Transverse colon (tissue), 4 donors: ENCODE results near the gene C16orf92. TPM values are rescaled to one million over a fixed set of nuclear protein-coding genes. Genes with fewer than 3 reads are reported as not detected.

Experiments
- DNase-seq: peaks from one replicate; pipeline ENCODE4 v3.0.0-alpha.2; 2019
- H3K27ac ChIP-seq, 4 donors: fragments of 200-600 bp; sonication (generic); 2 replicates each; pipeline ENCODE4 v1.5.1; 2016 to 2018; ENCODE audit warnings: inconsistent platforms in 4 of 4
- H3K27me3 ChIP-seq: fragments of 200-600 bp; sonication (generic); 2 replicates; pipeline ENCODE4 v1.5.1; 2017; ENCODE audit warnings: inconsistent platforms
- H3K36me3 ChIP-seq, 4 donors: fragments of 200-600 bp; sonication (generic); 2 replicates each; pipeline ENCODE4 v1.5.1; 2017 to 2019; ENCODE audit warnings: inconsistent platforms in 4 of 4
- H3K4me1 ChIP-seq, 4 donors: fragments of 200-600 bp; sonication (generic); 2 replicates each; pipeline ENCODE4 v1.5.1; 2017 to 2020; ENCODE audit warnings: inconsistent platforms in 4 of 4
- H3K4me3 ChIP-seq, 4 donors: fragments of 200-600 bp; sonication (generic); 1 replicate in 1 of 4; 2 replicates in 3 of 4; pipeline versions ENCODE4 v1.5.1 to v1.6.1; 2017 to 2019; ENCODE audit warnings: inconsistent platforms in 4 of 4
- H3K9me3 ChIP-seq, 2 donors: fragments of 200-600 bp; sonication (generic); 2 replicates each; pipeline ENCODE4 v1.5.1; 2017 to 2019; ENCODE audit warnings: inconsistent platforms in 2 of 2
- EP300 ChIP-seq: sonication (generic); formaldehyde crosslinking; IDR thresholded peaks from one replicate; pipeline ENCODE4 v1.6.1; 2017; ENCODE audit warnings: antibody characterized with exemption, low read depth
- POLR2A ChIP-seq: fragments of 450-650 bp; IDR thresholded peaks from one replicate; pipeline ENCODE4 v1.6.1; 2016; ENCODE audit warnings: antibody characterized with exemption, mild to moderate bottlenecking, moderate library complexity
- POLR2AphosphoS5 ChIP-seq, 3 donors: sonication (generic); formaldehyde crosslinking; IDR thresholded peaks; one replicate each; pipeline ENCODE4 v1.6.1; 2016; ENCODE audit warnings: antibody characterized with exemption in 3 of 3
- WGBS, 2 donors: methylation state at CpG; one replicate each; pipeline ENCODE4 v1.1.5; 2018; ENCODE audit warnings: low coverage in 1 of 2; 5-methylcytosine and 5-hydroxymethylcytosine counted together
- in situ Hi-C, 4 donors: fragments of 200-750 bp; cut with MboI; loops; one replicate each; pipeline versions ENCODE4 v1.15.0 to v1.15.1; 2017; ENCODE audit warnings: low sequenced_read_pairs in 3 of 4, low pct_ligation_motif_present in 1 of 4, low pct_unique_long_range_greater_than_20kb in 1 of 4
- intact Hi-C: fragments of 100-400 bp; cut with DNase I; formaldehyde crosslinking; loops from one replicate; pipeline ENCODE4 v1.15.1; 2023; ENCODE audit warnings: low total_unique reads
- total RNA-seq, 4 donors: library from RNA; depleted of rRNA; stranded (reverse); fragments of >200 nt; gene quantifications; one replicate each; pipeline ENCODE4 v1.1.0, GENCODE V29; 2016
- TF ChIP-seq, protein P1 (sequence below), 5 experiments: fragments of 200-600 bp in 3 of 5; fragments of 450-650 bp in 2 of 5; sonication (generic) in 3 of 5; IDR thresholded peaks; 1 replicate in 2 of 5; 2 replicates in 3 of 5; pipeline ENCODE4 v1.5.1; 2016 to 2017; ENCODE audit warnings: antibody characterized with exemption in 5 of 5, inconsistent platforms in 3 of 5, mild to moderate bottlenecking in 2 of 5, moderate library complexity in 1 of 5

Gene C16orf92
- total RNA-seq, 4 donors from 2014 or later: not detected

DNA sequence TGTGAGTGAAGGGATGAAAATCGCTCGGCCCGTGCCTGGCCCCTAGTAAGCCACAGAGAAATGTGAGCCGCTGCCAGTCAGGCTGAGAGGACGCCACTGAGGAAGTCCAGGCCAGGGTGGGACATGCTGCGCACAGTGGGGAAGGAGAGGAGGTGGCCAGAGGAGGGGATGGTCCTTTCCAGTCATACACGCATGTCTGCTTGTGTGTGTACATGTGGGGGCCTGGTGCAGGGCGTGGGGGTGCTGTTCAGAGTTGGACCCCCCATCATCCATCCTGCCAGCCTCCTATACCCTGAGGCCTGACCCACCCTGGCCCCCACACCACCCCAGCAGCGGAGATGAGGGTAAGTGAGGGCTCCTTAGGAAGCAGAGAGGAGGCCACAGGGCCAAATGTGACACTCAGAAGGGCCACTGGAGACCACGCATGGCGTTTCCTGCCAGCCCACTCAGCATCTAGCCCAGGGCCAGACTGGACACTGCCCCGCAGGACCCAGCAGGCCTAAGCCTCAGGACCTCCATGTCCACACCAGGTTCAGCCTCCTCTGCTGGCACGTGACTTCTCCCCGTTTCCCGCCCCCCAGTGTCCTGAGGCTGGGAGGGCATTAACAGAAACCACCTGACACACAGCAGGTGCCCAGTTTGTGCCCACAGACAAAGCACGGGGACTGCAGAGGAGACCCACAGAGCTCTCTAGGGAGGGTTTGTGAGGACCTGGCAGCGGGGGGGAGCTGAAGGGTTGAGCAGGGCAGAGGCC lies 19.2 kb upstream of the C16orf92 start:
- DNase-seq: no peak
- intact Hi-C loops (no loop called here), in situ Hi-C loops (loop anchor here in 2 of 4 donors (25.0 kb wide), 2 partner anchors 142 to 317 kb away; partner anchors contain the start of genes CDIPT (in 2 of the 2) and QPRT (in 1 of the 2))
- 81% methylated on average over 17 of the region's 17 CpGs; no CpG with 5 or more reads in 1 of the 2 donors for WGBS, 2 donors
- H3K4me1 ChIP-seq: peaks cover 0 to 8% (median 7%) of the 10 kb centered on the region in 4 donors
- no peak overlapping the region for H3K4me3 ChIP-seq
- H3K27me3 ChIP-seq: peaks cover 3% of the 10 kb centered on the region
- H3K36me3 ChIP-seq: no peaks in the 10 kb centered on the region
- no peak overlapping the region for H3K27ac ChIP-seq
- TF ChIP-seq POLR2AphosphoS5 (IDR thresholded peaks at IDR 0.05): no peak
- TF ChIP-seq EP300: no peak
- H3K9me3 ChIP-seq: no peaks in the 10 kb centered on the region

DNA sequence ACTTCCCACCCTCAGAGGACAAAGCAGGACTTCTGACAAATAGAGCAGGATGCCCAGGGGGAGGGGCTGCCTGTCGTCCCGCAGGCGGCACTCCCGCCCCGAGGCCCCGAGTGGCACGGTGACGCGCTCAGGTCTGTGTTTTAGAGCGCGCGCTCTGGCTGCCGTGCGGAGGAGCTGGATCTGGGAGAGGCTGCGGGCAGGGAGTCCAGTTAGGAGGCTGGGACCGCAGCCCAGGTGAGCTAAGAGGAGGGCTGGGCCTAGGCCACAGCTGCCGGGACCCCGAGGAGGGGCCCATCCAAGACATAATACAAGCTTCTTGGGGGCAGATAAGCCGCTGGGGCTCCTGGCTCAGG lies 18.6 kb upstream of the C16orf92 start:
- TF ChIP-seq POLR2A: no peak
- no peak for TF ChIP-seq POLR2AphosphoS5 (IDR thresholded peaks at IDR 0.05)
- TF ChIP-seq, protein P1, sequence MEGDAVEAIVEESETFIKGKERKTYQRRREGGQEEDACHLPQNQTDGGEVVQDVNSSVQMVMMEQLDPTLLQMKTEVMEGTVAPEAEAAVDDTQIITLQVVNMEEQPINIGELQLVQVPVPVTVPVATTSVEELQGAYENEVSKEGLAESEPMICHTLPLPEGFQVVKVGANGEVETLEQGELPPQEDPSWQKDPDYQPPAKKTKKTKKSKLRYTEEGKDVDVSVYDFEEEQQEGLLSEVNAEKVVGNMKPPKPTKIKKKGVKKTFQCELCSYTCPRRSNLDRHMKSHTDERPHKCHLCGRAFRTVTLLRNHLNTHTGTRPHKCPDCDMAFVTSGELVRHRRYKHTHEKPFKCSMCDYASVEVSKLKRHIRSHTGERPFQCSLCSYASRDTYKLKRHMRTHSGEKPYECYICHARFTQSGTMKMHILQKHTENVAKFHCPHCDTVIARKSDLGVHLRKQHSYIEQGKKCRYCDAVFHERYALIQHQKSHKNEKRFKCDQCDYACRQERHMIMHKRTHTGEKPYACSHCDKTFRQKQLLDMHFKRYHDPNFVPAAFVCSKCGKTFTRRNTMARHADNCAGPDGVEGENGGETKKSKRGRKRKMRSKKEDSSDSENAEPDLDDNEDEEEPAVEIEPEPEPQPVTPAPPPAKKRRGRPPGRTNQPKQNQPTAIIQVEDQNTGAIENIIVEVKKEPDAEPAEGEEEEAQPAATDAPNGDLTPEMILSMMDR (IDR thresholded peaks at IDR 0.05): no peak
- TF ChIP-seq EP300: no peak
- DNase-seq: no peak
- H3K27me3 ChIP-seq: peaks cover 8% of the 10 kb centered on the region
- in situ Hi-C loops: loop anchor here in 2 of 4 donors (25.0 kb wide), 2 partner anchors 142 to 317 kb away; partner anchors contain the start of genes CDIPT (in 2 of the 2) and QPRT (in 1 of the 2)
- H3K27ac ChIP-seq: no peak overlapping the region
- 57% methylated on average over 11 of the region's 19 CpGs; no CpG with 5 or more reads in 1 of the 2 donors for WGBS, 2 donors
- H3K4me3 ChIP-seq: no peak overlapping the region
- intact Hi-C loops: no loop called here
- peaks cover 0 to 8% (median 7%) of the 10 kb centered on the region in 4 donors for H3K4me1 ChIP-seq
- H3K36me3 ChIP-seq: no peaks in the 10 kb centered on the region
- no peaks in the 10 kb centered on the region for H3K9me3 ChIP-seq

DNA sequence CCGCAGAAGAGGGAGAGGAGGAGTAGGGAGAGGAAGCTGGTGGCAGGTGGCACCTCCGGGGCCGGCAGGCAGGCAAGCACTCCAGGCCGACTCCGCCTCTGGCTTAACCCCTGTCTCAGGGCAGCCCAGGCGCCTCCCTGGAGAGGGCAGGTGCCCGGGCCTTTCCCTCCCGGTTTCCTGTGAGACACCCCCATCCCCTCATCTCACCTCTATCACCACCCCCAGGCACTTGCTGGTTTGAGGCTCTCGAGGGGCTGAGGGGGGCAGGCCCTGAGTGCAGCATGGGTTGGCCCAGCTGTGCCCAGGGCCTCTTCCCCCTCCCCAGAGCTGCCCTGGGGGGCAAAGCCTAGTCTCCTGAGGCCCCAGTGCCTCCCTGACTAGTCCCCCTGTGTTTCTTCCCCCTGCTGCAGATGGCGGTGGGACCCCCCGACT lies 18.2 kb upstream of the C16orf92 start:
- Histone ChIP-seq H3K36me3 (no peaks in the 10 kb centered on the region), H3K27ac (no peak overlapping the region), H3K4me1 (peaks cover 0 to 8% (median 7%) of the 10 kb centered on the region in 4 donors), H3K4me3 (no peak overlapping the region), H3K9me3 (no peaks in the 10 kb centered on the region), H3K27me3 (peaks cover 13% of the 10 kb centered on the region)
- no peak for DNase-seq
- 34% methylated on average over 9 of the region's 11 CpGs; no CpG with 5 or more reads in 1 of the 2 donors for WGBS, 2 donors
- TF ChIP-seq POLR2A: no peak
- TF ChIP-seq POLR2AphosphoS5 (IDR thresholded peaks at IDR 0.05): no peak
- TF ChIP-seq EP300: no peak
- TF ChIP-seq, protein P1 (IDR thresholded peaks at IDR 0.05): no peak
- intact Hi-C loops (no loop called here), in situ Hi-C loops (loop anchor here in 2 of 4 donors (25.0 kb wide), 2 partner anchors 143 to 318 kb away; partner anchors contain the start of genes CDIPT (in 2 of the 2) and QPRT (in 1 of the 2))

DNA sequence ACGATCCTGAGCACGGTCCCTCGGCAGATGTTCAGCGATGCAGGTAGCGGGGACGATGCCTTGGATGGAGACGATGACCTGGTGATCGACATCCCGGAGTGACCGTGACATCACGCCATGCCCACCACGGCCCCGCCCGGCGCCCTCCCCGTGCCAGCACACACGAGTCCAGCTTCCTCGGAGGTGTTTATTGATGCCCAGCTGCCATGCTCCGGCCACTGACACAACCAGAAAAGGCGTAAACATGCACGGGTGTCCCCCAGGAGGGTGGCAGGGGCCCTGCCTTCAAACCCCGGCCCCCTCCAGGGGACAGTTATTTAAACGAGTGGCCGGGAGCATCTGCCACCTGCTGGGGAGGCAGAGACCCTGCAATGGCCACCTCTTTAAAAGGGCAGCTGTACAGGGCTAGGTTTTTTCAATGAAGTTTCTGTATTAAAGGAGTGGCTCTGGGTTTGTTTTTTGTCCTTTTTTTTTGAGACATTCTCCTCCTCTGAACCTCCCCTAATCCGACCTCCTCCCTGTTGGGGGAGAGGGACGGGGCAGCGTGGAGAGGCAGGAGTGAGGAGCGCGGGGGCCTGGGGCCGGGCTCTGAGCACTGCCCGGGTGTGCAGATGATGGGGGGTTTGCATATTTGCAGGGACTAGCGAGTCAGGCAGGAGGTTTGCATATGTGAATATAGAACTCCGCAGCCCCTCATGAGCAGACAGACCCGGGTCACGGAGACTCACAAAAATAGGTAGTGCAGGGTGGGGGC lies 17.5 kb upstream of the C16orf92 start:
- intact Hi-C loops: no loop called here
- Histone ChIP-seq H3K4me3 (no peak overlapping the region), H3K9me3 (no peaks in the 10 kb centered on the region), H3K27me3 (peaks cover 20% of the 10 kb centered on the region), H3K4me1 (peaks cover 3 to 14% (median 11%) of the 10 kb centered on the region in 4 donors), H3K27ac (no peak overlapping the region), H3K36me3 (no peaks in the 10 kb centered on the region)
- peak; percentile 37 for DNase-seq
- 61% methylated on average over 17 of the region's 35 CpGs; no CpG with 5 or more reads in 1 of the 2 donors for WGBS, 2 donors
- in situ Hi-C loops: loop anchor here in 2 of 4 donors (25.0 kb wide), 2 partner anchors 143 to 318 kb away; partner anchors contain the start of genes CDIPT (in 2 of the 2) and QPRT (in 1 of the 2)
- TF ChIP-seq POLR2AphosphoS5 (IDR thresholded peaks at IDR 0.05) (peak in 1 of 3 donors; percentile 5), EP300 (no peak), POLR2A (no peak)
- TF ChIP-seq, protein P1 (IDR thresholded peaks at IDR 0.05): peak; percentile 83 to 87 (median 85)
